Right atrium auricular region (tissue), 2 donors: Measurements from ENCODE around the gene CENPM. TPM values are rescaled to one million over a fixed set of nuclear protein-coding genes. Genes with fewer than 3 reads are reported as not detected.
A peak's percentile ranks its signal among the peaks of the same experiment; 100 is the strongest.
"Not testable (repeated sequence)": the region's sequence is repeated elsewhere in the genome, so short reads cannot be mapped to it uniquely, and the experiment has no call there.

Experiments
- DNase-seq: peaks from one replicate; pipeline ENCODE4 v3.0.0-alpha.2; 2019; ENCODE audit warnings: low spot score
- H3K27ac ChIP-seq, 2 donors: fragments of 200-600 bp; sonication (generic); 1 replicate in 1 of 2; 2 replicates in 1 of 2; pipeline ENCODE4 v1.5.1; 2016 to 2019
- H3K27me3 ChIP-seq, 2 donors: fragments of 200-600 bp; sonication (generic); one replicate each; pipeline versions ENCODE4 v1.5.1 to v1.6.0; 2017 to 2019
- H3K36me3 ChIP-seq: fragments of 200-600 bp; sonication (generic); one replicate; pipeline ENCODE4 v1.5.1; 2016
- H3K4me1 ChIP-seq, 2 donors: fragments of 200-600 bp; sonication (generic); one replicate each; pipeline versions ENCODE4 v1.5.1 to v1.6.0; 2017 to 2019
- H3K4me3 ChIP-seq, 2 donors: fragments of 200-600 bp; sonication (generic); 1 replicate in 1 of 2; 2 replicates in 1 of 2; pipeline ENCODE4 v1.5.1; 2017 to 2019; ENCODE audit warnings: mild to moderate bottlenecking in 1 of 2, moderate library complexity in 1 of 2
- H3K9me3 ChIP-seq, 2 donors: fragments of 200-600 bp; sonication (generic); one replicate each; pipeline ENCODE4 v1.5.1; 2019
- total RNA-seq, 2 donors: library from RNA; depleted of rRNA; stranded (reverse); fragments of >200 nt; gene quantifications; one replicate each; pipeline ENCODE4 v1.1.0, GENCODE V29; 2016
- TF ChIP-seq, protein P1 (sequence below), 2 donors: fragments of 200-600 bp; sonication (generic); IDR thresholded peaks; one replicate each; pipeline ENCODE4 v1.5.1; 2019; ENCODE audit warnings: antibody characterized with exemption in 2 of 2

Gene CENPM
- total RNA-seq, 2 donors from 2014 or later, result not detected

DNA sequence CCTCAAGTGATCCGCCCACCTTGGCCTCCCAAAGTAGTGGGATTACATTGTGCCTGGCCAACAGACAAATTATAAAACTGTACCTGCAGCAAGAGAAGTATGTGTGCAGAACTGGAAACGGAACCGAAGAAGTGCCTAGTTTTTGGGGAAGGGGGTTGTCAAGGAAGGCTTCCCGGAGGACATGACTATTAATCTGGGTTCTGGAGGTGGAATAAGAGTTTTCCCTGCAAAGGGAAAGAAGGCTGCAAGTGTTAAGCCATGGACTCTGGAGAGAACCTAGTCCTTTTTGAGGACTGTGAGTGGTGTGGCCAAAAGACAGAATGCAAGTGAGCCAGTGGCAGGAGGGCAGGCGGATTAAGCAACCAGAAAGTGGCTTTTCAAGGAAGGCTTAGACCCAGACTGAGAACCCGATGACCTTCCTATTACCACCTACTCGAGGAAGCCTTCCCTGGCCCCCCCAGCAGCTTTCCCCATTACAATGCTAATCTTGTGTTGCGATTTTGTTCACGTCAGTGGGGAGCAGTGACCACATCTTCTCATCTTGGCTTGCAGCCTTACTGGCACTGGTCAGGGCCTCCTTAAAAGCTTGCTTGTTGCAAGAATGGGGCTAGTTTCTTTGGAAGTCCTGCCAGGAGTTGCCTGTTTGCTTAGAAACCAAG, 16.6 kb upstream of the CENPM start:
- TF ChIP-seq, protein P1, sequence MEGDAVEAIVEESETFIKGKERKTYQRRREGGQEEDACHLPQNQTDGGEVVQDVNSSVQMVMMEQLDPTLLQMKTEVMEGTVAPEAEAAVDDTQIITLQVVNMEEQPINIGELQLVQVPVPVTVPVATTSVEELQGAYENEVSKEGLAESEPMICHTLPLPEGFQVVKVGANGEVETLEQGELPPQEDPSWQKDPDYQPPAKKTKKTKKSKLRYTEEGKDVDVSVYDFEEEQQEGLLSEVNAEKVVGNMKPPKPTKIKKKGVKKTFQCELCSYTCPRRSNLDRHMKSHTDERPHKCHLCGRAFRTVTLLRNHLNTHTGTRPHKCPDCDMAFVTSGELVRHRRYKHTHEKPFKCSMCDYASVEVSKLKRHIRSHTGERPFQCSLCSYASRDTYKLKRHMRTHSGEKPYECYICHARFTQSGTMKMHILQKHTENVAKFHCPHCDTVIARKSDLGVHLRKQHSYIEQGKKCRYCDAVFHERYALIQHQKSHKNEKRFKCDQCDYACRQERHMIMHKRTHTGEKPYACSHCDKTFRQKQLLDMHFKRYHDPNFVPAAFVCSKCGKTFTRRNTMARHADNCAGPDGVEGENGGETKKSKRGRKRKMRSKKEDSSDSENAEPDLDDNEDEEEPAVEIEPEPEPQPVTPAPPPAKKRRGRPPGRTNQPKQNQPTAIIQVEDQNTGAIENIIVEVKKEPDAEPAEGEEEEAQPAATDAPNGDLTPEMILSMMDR (IDR thresholded peaks at IDR 0.05), result no peak
- Histone ChIP-seq H3K36me3 (no peaks in the 10 kb centered on the region), H3K4me1 (peaks cover 0 to 4% of the 10 kb centered on the region in 2 donors), H3K4me3 (no peak overlapping the region), H3K9me3 (no peaks in the 10 kb centered on the region), H3K27me3 (no peaks in the 10 kb centered on the region), H3K27ac (no peak overlapping the region)
- no peak for DNase-seq

DNA sequence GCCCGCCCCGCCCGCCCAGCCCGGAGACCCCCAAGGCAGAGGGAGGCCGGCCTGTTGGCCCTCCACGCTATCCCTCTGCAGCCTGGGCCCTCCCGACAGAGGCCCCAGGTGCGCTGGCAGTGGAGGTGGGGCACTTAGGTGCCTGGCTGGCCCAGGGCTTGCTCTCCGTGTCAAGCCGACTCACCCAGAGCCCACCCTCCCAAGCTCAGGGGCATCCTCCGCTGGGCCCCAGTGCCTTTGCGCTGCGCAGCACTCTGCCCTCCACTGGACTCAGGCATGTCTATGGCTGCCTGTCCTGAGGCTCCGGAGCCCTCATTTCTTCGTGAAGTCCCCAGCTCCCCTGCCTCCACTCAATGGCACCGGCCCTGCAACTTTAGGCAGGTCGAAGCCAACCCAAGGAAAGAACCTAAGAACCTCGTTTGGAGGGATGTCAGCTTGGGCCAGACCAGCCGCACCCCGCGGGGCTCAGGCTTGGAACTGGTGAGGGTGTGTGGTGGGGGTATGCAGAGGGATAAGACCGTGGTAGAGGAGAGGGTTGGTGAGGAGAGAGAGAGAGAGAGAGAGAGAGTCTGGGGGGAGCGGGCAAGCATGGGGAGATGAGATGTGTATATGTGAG, 11.1 kb upstream of the CENPM start:
- H3K27ac ChIP-seq, result no peak overlapping the region
- no peaks in the 10 kb centered on the region for H3K9me3 ChIP-seq
- TF ChIP-seq, protein P1 (IDR thresholded peaks at IDR 0.05), result peak in 1 of 2 donors; percentile 22
- no peaks in the 10 kb centered on the region for H3K36me3 ChIP-seq
- no peak for DNase-seq
- peaks cover 0 to 12% of the 10 kb centered on the region in 2 donors for H3K4me1 ChIP-seq
- peak overlapping the region in 1 of 2 donors; percentile 35 for H3K4me3 ChIP-seq
- no peaks in the 10 kb centered on the region for H3K27me3 ChIP-seq

DNA sequence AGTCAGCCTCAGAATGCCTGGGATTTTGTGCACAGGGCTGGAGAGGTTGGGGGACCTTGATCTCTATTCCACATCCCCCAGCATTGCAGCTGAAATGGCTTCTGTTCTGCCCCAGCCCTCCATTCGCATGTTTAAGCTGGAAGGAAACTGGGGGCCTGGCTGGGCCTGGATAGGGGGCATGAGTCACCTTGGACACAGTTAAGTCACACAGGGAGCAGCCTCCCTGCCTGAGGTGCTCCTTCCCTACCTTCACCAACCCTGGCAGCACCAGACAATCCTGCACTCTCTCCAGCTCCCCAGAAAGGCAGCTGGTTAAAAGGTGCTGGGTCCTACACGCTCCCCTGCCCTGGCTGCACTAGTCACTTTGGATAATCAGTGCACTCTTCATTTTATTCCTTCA, 5.8 kb upstream of the CENPM start:
- H3K4me3 ChIP-seq, result no peak overlapping the region

DNA sequence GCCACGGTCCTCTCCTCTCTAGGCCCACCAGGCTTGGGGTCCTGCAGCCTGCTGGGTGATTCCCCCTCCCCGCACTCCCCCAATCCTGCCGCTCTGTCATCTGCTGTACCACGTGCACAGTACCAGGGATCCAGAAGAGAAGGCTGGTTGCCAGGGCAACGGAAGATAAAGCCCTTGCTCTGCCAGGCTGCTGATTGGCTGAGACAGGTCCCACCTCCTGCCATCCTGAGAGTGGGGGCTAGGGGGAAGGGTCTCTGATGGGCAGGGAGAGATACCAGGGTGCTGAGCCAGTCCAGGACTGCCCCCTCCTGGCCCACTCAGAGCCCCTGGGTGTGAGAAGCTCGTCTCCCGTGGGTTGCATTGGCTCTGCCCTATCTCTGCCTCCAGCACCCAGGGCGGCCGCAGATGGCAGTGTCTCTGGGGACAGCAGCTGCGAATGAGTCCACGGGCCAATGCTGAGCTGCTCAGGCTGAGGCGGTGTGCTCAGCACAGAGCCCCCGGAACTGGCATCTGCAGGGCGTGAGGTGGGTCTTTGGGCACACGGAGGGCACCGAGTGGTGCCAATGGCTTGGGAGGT, 5.0 kb upstream of the CENPM start, which contains the start of gene SMIM45:
Gene SMIM45, plus strand, starts transcription at position 253 of the 577 bp plus-strand sequence.
- DNase-seq, result no peak
- Histone ChIP-seq H3K27ac (no peak within 1 kb of the TSS), H3K9me3 (no peaks in the 10 kb centered on the region), H3K27me3 (no peaks in the 10 kb centered on the region), H3K36me3 (no peaks in the 10 kb centered on the region), H3K4me3 (no peak within 1 kb of the TSS), H3K4me1 (no peaks in the 10 kb centered on the region)
- TF ChIP-seq, protein P1 (IDR thresholded peaks at IDR 0.05), result no peak

More for the DNA sequence above, 5.8 kb upstream of the CENPM start:
- TF ChIP-seq, protein P1 (IDR thresholded peaks at IDR 0.05), result no peak
- H3K9me3 ChIP-seq, result no peaks in the 10 kb centered on the region
- peaks cover 0 to 5% of the 10 kb centered on the region in 2 donors for H3K4me1 ChIP-seq
- no peak for DNase-seq
- H3K36me3 ChIP-seq, result no peaks in the 10 kb centered on the region
- no peaks in the 10 kb centered on the region for H3K27me3 ChIP-seq
- no peak overlapping the region for H3K27ac ChIP-seq

DNA sequence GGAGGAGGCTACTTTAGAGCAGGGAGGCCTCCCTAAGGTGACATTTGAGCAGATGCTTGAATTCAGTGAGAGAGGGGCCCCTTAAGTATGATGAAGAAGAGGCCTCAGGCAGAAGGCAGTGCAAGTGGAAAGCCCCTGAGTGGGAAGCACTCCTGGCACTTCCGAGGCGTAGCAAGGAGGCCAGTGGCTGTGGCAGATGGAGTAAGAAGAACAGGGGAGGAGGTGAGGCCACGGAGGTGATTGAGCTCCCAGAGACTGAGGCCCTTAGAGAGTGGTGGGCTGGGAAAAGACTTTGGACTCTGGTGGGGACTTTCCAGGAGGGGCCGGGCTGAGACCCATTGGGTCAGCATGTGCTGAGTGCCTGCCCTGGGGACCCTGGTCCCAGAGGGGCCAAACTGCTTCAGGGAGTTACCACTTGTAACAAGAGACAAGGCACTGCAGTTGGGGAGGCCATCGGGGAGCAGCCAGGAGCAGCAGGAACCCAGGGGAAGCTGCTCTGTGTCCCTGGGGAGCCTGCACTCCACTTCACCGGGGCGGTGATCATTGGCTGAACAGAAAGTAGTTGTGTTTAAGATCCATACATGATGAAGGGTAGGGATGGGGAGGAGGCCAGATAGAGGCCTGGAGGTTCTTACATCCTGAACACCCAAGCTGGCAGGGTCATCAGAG, 2.5 kb upstream of the CENPM start:
- no peaks in the 10 kb centered on the region for H3K36me3 ChIP-seq
- DNase-seq, result no peak
- H3K27me3 ChIP-seq, result no peaks in the 10 kb centered on the region
- H3K9me3 ChIP-seq, result no peaks in the 10 kb centered on the region
- peaks cover 0 to 8% of the 10 kb centered on the region in 2 donors for H3K4me1 ChIP-seq
- H3K27ac ChIP-seq, result no peak overlapping the region
- TF ChIP-seq, protein P1 (IDR thresholded peaks at IDR 0.05), result no peak
- no peak overlapping the region for H3K4me3 ChIP-seq

DNA sequence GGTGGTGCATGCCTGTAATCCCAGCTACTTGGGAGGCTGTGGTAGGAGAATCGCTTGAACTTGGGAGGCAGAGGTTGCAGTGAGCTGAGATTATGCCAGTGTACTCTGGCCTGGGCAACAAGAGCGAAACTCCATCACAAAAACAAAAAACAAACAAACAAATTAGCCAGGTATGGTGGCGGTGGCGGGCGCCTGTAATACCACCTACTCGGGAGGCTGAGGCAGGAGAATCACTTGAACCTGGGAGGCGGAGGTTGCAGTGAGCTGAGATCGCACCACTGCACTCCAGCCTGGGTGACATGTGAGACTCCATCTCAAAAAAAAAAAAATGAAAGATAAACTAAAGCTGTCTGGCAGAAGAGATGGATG, 2.0 kb upstream of the CENPM start:
- not testable (repeated sequence) for H3K4me1 ChIP-seq, H3K36me3 ChIP-seq, H3K4me3 ChIP-seq, DNase-seq, H3K9me3 ChIP-seq, H3K27me3 ChIP-seq, H3K27ac ChIP-seq
